Muscle layer of colon (tissue), 2 donors: ENCODE data around the gene TMEM30A.

Experiments used
- H3K27ac ChIP-seq: one replicate; pipeline ENCODE4 v1.7.0; 2013; ENCODE audit warnings: low read depth, mild to moderate bottlenecking, low read length, moderate library complexity
- H3K27me3 ChIP-seq, 2 donors: one replicate each; pipeline ENCODE4 v1.7.0; 2013; ENCODE audit warnings: low read length in 2 of 2, mild to moderate bottlenecking in 2 of 2; ENCODE audit not compliant: insufficient read depth in 2 of 2, control insufficient read depth in 1 of 2
- H3K36me3 ChIP-seq: one replicate; pipeline ENCODE4 v1.7.0; 2013; ENCODE audit warnings: mild to moderate bottlenecking, low read length; ENCODE audit not compliant: insufficient read depth
- H3K4me1 ChIP-seq: one replicate; pipeline ENCODE4 v1.7.0; 2013; ENCODE audit warnings: mild to moderate bottlenecking, low read length; ENCODE audit not compliant: insufficient read depth
- H3K4me3 ChIP-seq, 2 donors: one replicate each; pipeline ENCODE4 v1.7.0; 2013; ENCODE audit warnings: low read length in 2 of 2, low read depth in 1 of 2, mild to moderate bottlenecking in 1 of 2, moderate library complexity in 1 of 2
- H3K9ac ChIP-seq: one replicate; pipeline ENCODE4 v1.7.0; 2013; ENCODE audit warnings: low read length
- H3K9me3 ChIP-seq: one replicate; pipeline ENCODE4 v1.7.0; 2013; ENCODE audit warnings: mild to moderate bottlenecking, low read length
- donor health status: abdominal sarcoma.
- donor health status: Adenocarcinoma of cecum.

The TMEM30A gene

GRCh38 chr6:75257343-75258087 is 27.1 kb downstream of the TMEM30A start:
- H3K36me3 ChIP-seq, result peaks cover 57% of the 10 kb centered on the region

DNA sequence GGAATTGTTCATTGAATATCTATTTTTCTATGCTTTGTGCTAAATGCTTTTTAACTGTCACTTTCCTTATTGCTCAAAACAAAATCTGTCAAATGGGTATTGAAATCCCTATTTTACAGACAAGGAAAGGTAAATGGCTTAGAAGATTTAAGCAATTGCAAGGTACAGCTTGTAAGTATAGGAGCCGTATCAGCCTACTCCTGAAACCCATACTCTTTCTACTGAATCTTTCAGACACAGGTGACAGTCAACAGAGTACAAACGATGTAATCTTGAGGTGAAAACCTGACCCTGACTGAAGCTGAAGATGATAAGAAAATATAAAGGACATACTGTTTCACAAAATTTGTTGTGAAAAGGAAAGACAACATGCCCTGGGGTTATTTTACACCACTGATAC is 34.0 kb downstream of the TMEM30A start:
- H3K27ac ChIP-seq, result no peak overlapping the region
- no peaks in the 10 kb centered on the region for H3K27me3 ChIP-seq
- no peaks in the 10 kb centered on the region for H3K4me1 ChIP-seq
- peaks cover 19% of the 10 kb centered on the region for H3K36me3 ChIP-seq
- H3K4me3 ChIP-seq, result no peak overlapping the region
- H3K9ac ChIP-seq, result no peak overlapping the region
- no peaks in the 10 kb centered on the region for H3K9me3 ChIP-seq

More at GRCh38 chr6:75257343-75258087, 27.1 kb downstream of the TMEM30A start:
- Histone ChIP-seq H3K27ac (no peak overlapping the region), H3K4me3 (no peak overlapping the region), H3K4me1 (no peaks in the 10 kb centered on the region), H3K9ac (no peak overlapping the region), H3K9me3 (no peaks in the 10 kb centered on the region), H3K27me3 (no peaks in the 10 kb centered on the region)

DNA sequence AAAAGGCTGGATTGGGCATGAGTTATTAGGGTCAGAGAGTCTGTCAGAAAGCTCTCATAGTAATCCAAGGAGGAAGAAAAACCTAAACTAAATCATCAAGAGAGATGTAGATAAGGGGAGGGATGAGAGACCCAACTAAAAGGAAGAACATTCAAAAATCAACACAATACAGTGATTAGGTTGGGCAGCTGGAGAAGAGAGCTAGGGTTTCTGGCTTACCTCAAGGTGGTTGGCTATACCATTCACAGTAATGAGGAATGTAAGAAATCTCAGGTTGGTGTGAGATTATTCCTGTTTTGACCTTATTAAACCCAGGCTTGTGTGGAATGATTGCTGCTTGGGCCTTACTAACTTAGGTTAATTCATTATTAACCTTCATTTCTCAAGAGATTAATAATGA is 34.8 kb downstream of the TMEM30A start:
- H3K36me3 ChIP-seq, result peaks cover 12% of the 10 kb centered on the region
- no peak overlapping the region for H3K27ac ChIP-seq
- H3K9ac ChIP-seq, result no peak overlapping the region
- H3K4me1 ChIP-seq, result no peaks in the 10 kb centered on the region
- H3K9me3 ChIP-seq, result no peaks in the 10 kb centered on the region
- no peaks in the 10 kb centered on the region for H3K27me3 ChIP-seq
- H3K4me3 ChIP-seq, result no peak overlapping the region

GRCh38 chr6:75246386-75246785 is 38.2 kb downstream of the TMEM30A start:
- no peak overlapping the region for H3K27ac ChIP-seq
- H3K9me3 ChIP-seq, result no peaks in the 10 kb centered on the region
- H3K27me3 ChIP-seq, result no peaks in the 10 kb centered on the region
- H3K9ac ChIP-seq, result no peak overlapping the region
- peaks cover 4% of the 10 kb centered on the region for H3K4me1 ChIP-seq
- H3K4me3 ChIP-seq, result no peak overlapping the region
- H3K36me3 ChIP-seq, result no peaks in the 10 kb centered on the region

DNA sequence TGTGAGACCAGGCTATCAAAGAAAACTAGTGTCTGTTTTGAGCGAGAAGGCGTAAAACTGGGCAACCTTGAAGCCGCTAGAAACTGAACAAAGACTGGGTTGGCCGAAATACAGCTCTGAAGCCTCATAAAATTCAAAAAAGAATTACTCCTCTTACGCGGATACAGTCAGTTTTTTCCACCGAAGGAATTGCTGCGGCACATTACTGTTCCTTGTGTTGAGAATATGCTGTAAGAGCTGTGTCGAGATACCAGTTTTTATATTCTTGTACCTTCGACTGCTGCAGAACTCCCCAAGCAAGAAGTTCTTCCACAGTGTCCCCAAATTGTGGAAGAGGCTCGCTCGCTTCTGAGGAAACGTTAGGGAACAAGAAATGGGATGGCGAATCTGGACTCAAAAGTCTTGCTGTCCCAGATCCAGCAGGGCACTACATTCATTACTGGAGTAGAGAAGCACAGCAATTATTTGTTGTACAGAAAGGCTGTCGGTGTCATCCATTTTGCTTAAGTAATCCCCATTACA is 40.5 kb downstream of the TMEM30A start:
- no peaks in the 10 kb centered on the region for H3K9me3 ChIP-seq
- peak overlapping the region; percentile 83 for H3K27ac ChIP-seq
- H3K4me1 ChIP-seq, result peaks cover 9% of the 10 kb centered on the region
- peak overlapping the region; percentile 27 for H3K9ac ChIP-seq
- H3K36me3 ChIP-seq, result peaks cover 13% of the 10 kb centered on the region
- H3K4me3 ChIP-seq, result peak overlapping the region; percentile 24 to 95
- no peaks in the 10 kb centered on the region for H3K27me3 ChIP-seq

GRCh38 chr6:75243333-75244062 is 41.1 kb downstream of the TMEM30A start, which contains the start of gene COX7A2:
TSS of gene COX7A2 (minus strand) at chr6:75243801. CDS start at chr6:75243734, 67 bp downstream.
- Histone ChIP-seq H3K27ac (peak within 1 kb of the TSS; percentile 83), H3K9me3 (no peaks in the 10 kb centered on the region), H3K4me1 (peaks cover 9% of the 10 kb centered on the region), H3K4me3 (peak within 1 kb of the TSS; percentile 44 to 95), H3K9ac (peak within 1 kb of the TSS; percentile 95), H3K27me3 (no peaks in the 10 kb centered on the region), H3K36me3 (peaks cover 18% of the 10 kb centered on the region)

- Histone ChIP-seq H3K27ac (no peak overlapping the region), H3K27me3 (no peaks in the 10 kb centered on the region), H3K4me1 (peaks cover 22% of the 10 kb centered on the region), H3K4me3 (no peak overlapping the region), H3K36me3 (peaks cover 37% of the 10 kb centered on the region), H3K9ac (no peak overlapping the region), H3K9me3 (no peaks in the 10 kb centered on the region)
These were observed 48.0 kb downstream of the TMEM30A start for GRCh38 chr6:75236630-75237029.

DNA sequence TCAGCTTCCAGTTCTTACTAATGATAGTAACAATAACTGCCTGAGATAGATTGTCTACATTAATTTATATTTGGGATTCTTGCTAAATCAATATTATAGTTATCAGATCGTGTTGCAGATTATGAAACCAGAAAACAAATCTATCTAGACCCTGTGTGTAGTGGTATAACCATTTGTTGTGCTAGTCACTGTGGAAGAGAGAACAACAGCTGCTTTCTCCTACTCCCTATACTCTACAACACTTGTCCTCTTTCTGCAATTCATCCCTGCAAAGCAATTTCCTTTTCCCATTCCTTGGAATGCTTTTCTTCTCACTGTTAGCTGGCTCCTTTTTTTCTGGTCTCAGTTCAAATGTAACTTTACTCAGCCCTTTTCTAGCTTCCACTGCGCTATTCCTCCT is 49.3 kb downstream of the TMEM30A start:
- no peaks in the 10 kb centered on the region for H3K27me3 ChIP-seq
- H3K9ac ChIP-seq, result no peak overlapping the region
- peaks cover 33% of the 10 kb centered on the region for H3K36me3 ChIP-seq
- peaks cover 15% of the 10 kb centered on the region for H3K4me1 ChIP-seq
- no peaks in the 10 kb centered on the region for H3K9me3 ChIP-seq
- no peak overlapping the region for H3K4me3 ChIP-seq
- H3K27ac ChIP-seq, result no peak overlapping the region

GRCh38 chr6:75234126-75234865 is 50.3 kb downstream of the TMEM30A start:
- Histone ChIP-seq H3K27ac (no peak overlapping the region), H3K4me3 (no peak overlapping the region)

GRCh38 chr6:75233092-75233615 is 51.4 kb downstream of the TMEM30A start:
- Histone ChIP-seq H3K27me3 (no peaks in the 10 kb centered on the region), H3K9me3 (no peaks in the 10 kb centered on the region), H3K4me1 (peaks cover 15% of the 10 kb centered on the region), H3K4me3 (no peak overlapping the region), H3K9ac (no peak overlapping the region), H3K27ac (no peak overlapping the region), H3K36me3 (peaks cover 19% of the 10 kb centered on the region)

More at GRCh38 chr6:75234126-75234865, 50.3 kb downstream of the TMEM30A start:
- Histone ChIP-seq H3K27me3 (no peaks in the 10 kb centered on the region), H3K9me3 (no peaks in the 10 kb centered on the region), H3K9ac (no peak overlapping the region), H3K36me3 (peaks cover 26% of the 10 kb centered on the region), H3K4me1 (peaks cover 15% of the 10 kb centered on the region)
